IMR-90 (cell line): ENCODE results near the gene PRR13. TPM values are rescaled to one million over a fixed set of nuclear protein-coding genes. Genes with fewer than 3 reads are reported as not detected.

Experiments
- ATAC-seq: fragments of 200-7000 bp; cut with Tn5 transposase; 2 replicates; pipeline ENCODE4 v1.9.1; 2020; ENCODE audit warnings: low read depth, mild to moderate bottlenecking, moderate library complexity
- BruUV-seq: library from RNA; stranded (reverse); fragments of 400-500 nt; replicated peaks from 2 replicates; lab custom pipeline; 2021; lab: Mats Ljungman, UMichigan
- CTCF ChIA-PET: fragments of 300-600 bp; formaldehyde crosslinking; extraction: SDS; loops from one replicate; lab custom pipeline; 2021; ENCODE audit warnings: antibody characterized with exemption; lab: Yijun Ruan, JAX
- POLR2A ChIA-PET: fragments of 300-600 bp; sonication (Branson Sonifier 250); formaldehyde crosslinking; loops from one replicate; lab custom pipeline; 2022; ENCODE audit warnings: antibody characterized with exemption; ENCODE audit not compliant: unreplicated experiment; lab: Charles Lee
- DNase-seq: peaks from one replicate; pipeline ENCODE4 v3.0.0; 2013
- H2AFZ ChIP-seq: replicated peaks from 2 replicates; pipeline ENCODE3; 2013; ENCODE audit warnings: low read length, mild to moderate bottlenecking; ENCODE audit not compliant: poor library complexity
- H2AK5ac ChIP-seq: 2 replicates; pipeline ENCODE4 v1.6.1; 2013; ENCODE audit warnings: low read depth, low read length, inconsistent platforms
- H2AK9ac ChIP-seq: replicated peaks from 2 replicates; pipeline ENCODE3; 2013; ENCODE audit warnings: mild to moderate bottlenecking, low read depth, low read length, moderate library complexity; ENCODE audit not compliant: poor library complexity
- H2BK120ac ChIP-seq: 2 replicates; pipeline ENCODE4 v1.6.1; 2013; ENCODE audit warnings: low read depth, low read length, inconsistent platforms
- H2BK15ac ChIP-seq: 3 replicates; pipeline ENCODE4 v1.6.1; 2013; ENCODE audit warnings: low read depth, low read length, inconsistent platforms
- H2BK20ac ChIP-seq: 2 replicates; pipeline ENCODE4 v1.6.1; 2013; ENCODE audit warnings: low read depth, mild to moderate bottlenecking, inconsistent platforms, low read length, moderate library complexity
- H2BK5ac ChIP-seq: 2 replicates; pipeline ENCODE4 v1.6.1; 2013; ENCODE audit warnings: mild to moderate bottlenecking, low read depth, low read length, inconsistent platforms; ENCODE audit not compliant: poor library complexity, severe bottlenecking
- H3K14ac ChIP-seq: replicated peaks from 2 replicates; pipeline ENCODE4 v1.6.1; 2013; ENCODE audit warnings: low read depth, low read length, inconsistent platforms
- H3K18ac ChIP-seq: 2 replicates; pipeline ENCODE4 v1.6.1; 2013; ENCODE audit warnings: low read depth, low read length, control low read depth
- H3K23ac ChIP-seq: 2 replicates; pipeline ENCODE4 v1.6.1; 2013; ENCODE audit warnings: low read depth, low read length, inconsistent platforms
- H3K27ac ChIP-seq: 2 replicates; pipeline ENCODE4 v1.5.1; 2013; ENCODE audit warnings: mild to moderate bottlenecking, control low read depth, low read length; ENCODE audit not compliant: insufficient read depth
- H3K27me3 ChIP-seq: 2 replicates; pipeline ENCODE4 v1.6.1; 2013; ENCODE audit warnings: low read length; ENCODE audit not compliant: control insufficient read depth, insufficient read depth
- H3K36me3 ChIP-seq: 2 replicates; pipeline ENCODE4 v1.6.1; 2013; ENCODE audit warnings: low read length, mixed read lengths; ENCODE audit not compliant: control insufficient read depth, insufficient read depth
- H3K4ac ChIP-seq: 2 replicates; pipeline ENCODE4 v1.6.1; 2013; ENCODE audit warnings: low read depth, low read length, inconsistent platforms
- H3K4me1 ChIP-seq: 2 replicates; pipeline ENCODE4 v1.6.1; 2013; ENCODE audit warnings: low read length, mixed read lengths; ENCODE audit not compliant: control insufficient read depth, insufficient read depth
- H3K4me2 ChIP-seq: 2 replicates; pipeline ENCODE4 v1.6.1; 2013; ENCODE audit warnings: low read depth, mild to moderate bottlenecking, control low read depth, low read length, moderate library complexity
- H3K4me3 ChIP-seq: 2 replicates; pipeline ENCODE4 v1.5.1; 2013; ENCODE audit warnings: low read depth, mild to moderate bottlenecking, control low read depth, low read length, moderate library complexity; ENCODE audit not compliant: insufficient read depth
- H3K56ac ChIP-seq: 2 replicates; pipeline ENCODE4 v1.6.1; 2013; ENCODE audit warnings: low read length, inconsistent platforms; ENCODE audit not compliant: insufficient read depth; ENCODE audit errors: extremely low read depth
- H3K79me1 ChIP-seq, 2 experiments: 2 replicates each; pipeline ENCODE4 v1.6.1; 2013; ENCODE audit warnings: low read length in 2 of 2, inconsistent platforms in 1 of 2, low read depth in 1 of 2
- H3K9ac ChIP-seq: 2 replicates; pipeline ENCODE4 v1.6.1; 2013; ENCODE audit warnings: low read depth, low read length, control low read depth
- H3K9me1 ChIP-seq: 2 replicates; pipeline ENCODE4 v1.6.1; 2013; ENCODE audit warnings: low read length, inconsistent platforms; ENCODE audit not compliant: insufficient read depth
- H3K9me3 ChIP-seq: 2 replicates; pipeline ENCODE4 v1.6.1; 2013; ENCODE audit warnings: low read length; ENCODE audit not compliant: control insufficient read depth, insufficient read depth
- H4K20me1 ChIP-seq: 2 replicates; pipeline ENCODE4 v1.6.1; 2013; ENCODE audit warnings: low read length, inconsistent platforms; ENCODE audit not compliant: insufficient read depth
- H4K5ac ChIP-seq: 2 replicates; pipeline ENCODE4 v1.6.1; 2013; ENCODE audit warnings: mild to moderate bottlenecking, low read depth, low read length, control low read depth
- H4K8ac ChIP-seq, 2 experiments: 2 replicates each; pipeline ENCODE4 v1.6.1; 2013; ENCODE audit warnings: low read depth in 2 of 2, low read length in 2 of 2, control low read depth in 1 of 2, inconsistent platforms in 1 of 2
- H4K91ac ChIP-seq: 2 replicates; pipeline ENCODE4 v1.6.1; 2013; ENCODE audit warnings: low read depth, low read length, inconsistent platforms; ENCODE audit not compliant: insufficient read depth
- CTCF ChIP-seq: conservative IDR thresholded peaks from 2 replicates; pipeline ENCODE4 v1.5.1; 2012; ENCODE audit warnings: mild to moderate bottlenecking, low read depth, low read length, improper control_type of control experiment
- MAZ ChIP-seq: IDR thresholded peaks from 2 replicates; pipeline ENCODE4 v1.6.1; 2012; ENCODE audit warnings: low read depth, mild to moderate bottlenecking, low read length, improper control_type of control experiment, moderate library complexity, borderline replicate concordance
- NFE2L2 ChIP-seq: fragments of 150-350 bp; IDR thresholded peaks from 2 replicates; pipeline ENCODE4 v1.6.1; 2016; ENCODE audit warnings: low read depth, mild to moderate bottlenecking, low read length
- POLR2A ChIP-seq: IDR thresholded peaks from 2 replicates; pipeline ENCODE4 v1.6.1; 2012; ENCODE audit warnings: mild to moderate bottlenecking, low read depth, low read length
- RCOR1 ChIP-seq: IDR thresholded peaks from 2 replicates; pipeline ENCODE4 v1.6.1; 2012; ENCODE audit warnings: mild to moderate bottlenecking, low read length, improper control_type of control experiment; ENCODE audit not compliant: insufficient replicate concordance
- WGBS, 2 experiments: methylation state at CpG; one replicate each; pipeline versions ENCODE4 v1.1.5 to v1.1.7; 2013; ENCODE audit warnings: missing lambda C conversion rate in 2 of 2; ENCODE audit not compliant: insufficient read length in 1 of 2; ENCODE audit errors: extremely low coverage in 2 of 2; 5-methylcytosine and 5-hydroxymethylcytosine counted together
- dilution Hi-C: fragments of 300-500 bp; cut with HindIII; formaldehyde crosslinking; loops from one replicate; pipeline ENCODE4 v1.14.3; 2018; ENCODE audit warnings: low sequenced_read_pairs; ENCODE audit not compliant: unreplicated experiment
- in situ Hi-C: fragments of 300-500 bp; cut with MboI; formaldehyde crosslinking; loops from 3 replicates; pipeline ENCODE4 v1.14.3; 2019; ENCODE audit warnings: low sequenced_read_pairs, inconsistent platforms, mixed read lengths
- intact Hi-C: fragments of 100-400 bp; cut with micrococcal nuclease; formaldehyde crosslinking; loops from 2 replicates; pipeline ENCODE4 v1.10.0; 2022
- polyA plus RNA-seq, 3 experiments: library from polyadenylated mRNA; depleted of rRNA; stranded (reverse); fragments of >200 nt; gene quantifications; 2 replicates each; pipeline ENCODE4 v1.2.3, GENCODE V29; 2012; ENCODE audit warnings: low replicate concordance in 1 of 3
- total RNA-seq: library from RNA; depleted of rRNA; stranded (reverse); fragments of >200 nt; gene quantifications from 2 replicates; pipeline ENCODE4 v1.2.3, GENCODE V29; 2012

The PRR13 gene
- total and polyA plus RNA-seq, 2 of the 4 experiments (the other 2 are of a cell fraction), result 25.5 to 114 TPM

DNA sequence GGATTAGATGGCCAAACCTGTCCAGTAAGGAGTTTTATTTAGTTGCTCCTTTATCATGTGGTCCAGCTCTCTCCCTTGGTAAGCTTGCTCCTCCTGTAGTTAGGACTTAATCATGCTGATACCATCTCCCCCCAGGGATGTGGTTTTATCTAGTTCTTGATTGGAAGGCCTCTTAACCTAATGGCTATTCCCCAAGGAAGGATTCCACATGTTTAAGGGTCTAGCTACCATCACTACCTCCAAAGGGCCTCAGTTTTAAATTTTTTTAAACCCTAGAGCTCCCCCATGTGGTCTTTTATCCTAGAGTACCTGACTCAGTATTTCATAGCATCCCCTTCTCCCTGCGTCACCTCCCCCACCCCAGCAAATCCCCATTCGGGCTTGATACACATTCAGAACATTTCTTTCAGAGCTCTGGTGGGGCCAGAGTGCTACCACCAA is 35.3 kb downstream of the PRR13 start:
- Histone ChIP-seq H3K18ac (no peak overlapping the region), H3K27me3 (no peaks in the 10 kb centered on the region), H2BK15ac (no peak overlapping the region), H2AFZ (no peak overlapping the region), H4K91ac (no peak overlapping the region), H2BK120ac (no peak overlapping the region), H3K4ac (no peak overlapping the region), H3K23ac (no peak overlapping the region), H3K4me1 (peaks cover 19% of the 10 kb centered on the region), H2BK5ac (no peak overlapping the region), H4K8ac (no peak overlapping the region), H3K36me3 (peaks cover 76% of the 10 kb centered on the region), H4K5ac (no peak overlapping the region), H2AK5ac (no peak overlapping the region), H3K9me3 (no peaks in the 10 kb centered on the region), H4K20me1 (peaks cover 94% of the 10 kb centered on the region), H3K27ac (no peak overlapping the region), H3K14ac (no peak overlapping the region), H3K56ac (no peak overlapping the region), H3K9me1 (peaks cover 4% of the 10 kb centered on the region; the same call in 1 of the 2 replicates), H3K4me3 (no peak overlapping the region), H2BK20ac (no peak overlapping the region), H2AK9ac (no peak overlapping the region), H3K9ac (no peak overlapping the region), H3K79me1 (peaks cover 41 to 88% of the 10 kb centered on the region in 2 experiments), H3K4me2 (no peak overlapping the region)
- DNase-seq (no peak), ATAC-seq (no peak)
- intact Hi-C loops, result no loop called here
- BruUV-seq, result no TSS peak
- CTCF ChIA-PET, result interaction anchor here (0.5 to 0.7 kb wide), 3 partner anchors 11 to 569 kb away, joined by 3 to 4 read pairs (median 3); no protein-coding TSS in a partner anchor
- POLR2A ChIA-PET, result interaction anchor here (0.5 kb wide), 1 partner anchor 21 kb away, joined by 3 read pairs; no protein-coding TSS in a partner anchor
- in situ Hi-C loops, result no loop called here
- TF ChIP-seq CTCF, result peak; percentile 34
- no peak for TF ChIP-seq POLR2A
- no peak for TF ChIP-seq MAZ
- TF ChIP-seq RCOR1, result no peak
- no peak for TF ChIP-seq NFE2L2
- 68% methylated on average over 2 of the region's 2 CpGs; no CpG with 5 or more reads in 1 of the 2 experiments for WGBS, 2 experiments
- dilution Hi-C loops, result no loop called here
